ENCODE data around the gene FMO2.

Gene FMO2

GRCh38 chr1:171159148-171159547, 26.0 kb upstream of the FMO2 start:
- Mint-ChIP-seq H3K36me3 (ENCODE audit: insufficient read depth) (no peaks in the 10 kb centered on the region), H3K27ac (no peak overlapping the region), H3K4me3 (no peak overlapping the region), H3K9me3 (no peaks in the 10 kb centered on the region), H3K27me3 (peaks cover 9 to 17% of the 10 kb centered on the region in 2 donors), H3K4me1 (ENCODE audit: low read depth in 2 of 2) (no peaks in the 10 kb centered on the region)
- no peak for ATAC-seq (replicated peaks)
- no peak for DNase-seq

DNA sequence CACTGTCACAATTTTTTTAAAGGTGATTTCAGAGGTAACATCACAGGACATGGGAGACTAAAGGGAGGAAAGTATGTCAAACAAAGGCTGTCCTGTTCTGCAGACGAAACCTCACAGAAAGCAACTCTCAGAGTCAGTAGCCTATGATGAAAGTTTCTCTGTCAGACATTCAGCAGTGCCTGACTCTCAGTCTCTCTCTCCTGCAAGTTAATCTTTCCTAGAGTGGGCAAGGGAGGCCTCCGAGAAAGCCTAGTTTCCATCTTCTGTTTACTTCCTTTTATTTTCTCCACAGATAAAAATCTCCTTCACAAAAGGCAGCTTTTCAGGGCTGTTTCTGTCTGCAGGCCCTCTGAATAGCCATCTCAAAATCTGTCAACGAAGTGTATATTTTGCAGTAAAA, 24.9 kb upstream of the FMO2 start:
- no peaks in the 10 kb centered on the region for H3K36me3 Mint-ChIP-seq (ENCODE audit: insufficient read depth)
- H3K27me3 Mint-ChIP-seq = peaks cover 9 to 17% of the 10 kb centered on the region in 2 donors
- no peak overlapping the region for H3K27ac Mint-ChIP-seq
- no peak overlapping the region for H3K4me3 Mint-ChIP-seq
- H3K9me3 Mint-ChIP-seq = no peaks in the 10 kb centered on the region
- ATAC-seq (replicated peaks) (no peak), DNase-seq (no peak)
- H3K4me1 Mint-ChIP-seq (ENCODE audit: low read depth in 2 of 2) = no peaks in the 10 kb centered on the region

GRCh38 chr1:171160639-171161354, 24.3 kb upstream of the FMO2 start:
- no peaks in the 10 kb centered on the region for H3K36me3 Mint-ChIP-seq (ENCODE audit: insufficient read depth)
- ATAC-seq (replicated peaks) (no peak), DNase-seq (no peak)
- H3K9me3 Mint-ChIP-seq = no peaks in the 10 kb centered on the region
- no peak overlapping the region for H3K27ac Mint-ChIP-seq
- H3K4me1 Mint-ChIP-seq (ENCODE audit: low read depth in 2 of 2) = no peaks in the 10 kb centered on the region
- H3K27me3 Mint-ChIP-seq = peaks cover 9 to 17% of the 10 kb centered on the region in 2 donors
- no peak overlapping the region for H3K4me3 Mint-ChIP-seq

- Mint-ChIP-seq H3K4me3 (no peak overlapping the region), H3K27me3 (peaks cover 9 to 17% of the 10 kb centered on the region in 2 donors), H3K36me3 (ENCODE audit: insufficient read depth) (no peaks in the 10 kb centered on the region), H3K9me3 (no peaks in the 10 kb centered on the region), H3K4me1 (ENCODE audit: low read depth in 2 of 2) (no peaks in the 10 kb centered on the region), H3K27ac (no peak overlapping the region)
- no peak for DNase-seq
- ATAC-seq (replicated peaks) = no peak
These were observed 23.7 kb upstream of the FMO2 start for GRCh38 chr1:171161431-171161830.

DNA sequence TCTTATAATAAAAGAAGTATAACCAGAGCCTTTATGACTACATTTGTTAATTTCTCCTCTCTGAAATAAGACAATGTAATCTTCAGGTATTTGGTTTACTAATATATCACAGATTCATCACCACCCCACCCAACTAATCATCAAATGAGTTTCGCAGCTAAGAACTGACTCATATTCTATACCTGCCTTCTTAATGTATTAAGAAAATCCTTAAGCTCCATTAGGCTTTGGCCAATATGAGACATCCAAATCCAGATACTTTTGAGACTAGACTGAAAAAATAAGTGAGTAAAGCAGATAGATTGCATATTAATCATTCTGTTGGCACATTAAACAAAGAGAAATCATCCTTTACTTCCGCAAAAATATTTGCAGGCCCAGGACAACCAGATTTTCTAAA, 18.7 kb upstream of the FMO2 start:
- no peak for ATAC-seq (replicated peaks)
- H3K27ac Mint-ChIP-seq = no peak overlapping the region
- no peaks in the 10 kb centered on the region for H3K4me1 Mint-ChIP-seq (ENCODE audit: low read depth in 2 of 2)
- H3K9me3 Mint-ChIP-seq = no peaks in the 10 kb centered on the region
- H3K27me3 Mint-ChIP-seq = peaks cover 29 to 30% of the 10 kb centered on the region in 2 donors
- DNase-seq = no peak
- H3K36me3 Mint-ChIP-seq (ENCODE audit: insufficient read depth) = no peaks in the 10 kb centered on the region
- H3K4me3 Mint-ChIP-seq = no peak overlapping the region

DNA sequence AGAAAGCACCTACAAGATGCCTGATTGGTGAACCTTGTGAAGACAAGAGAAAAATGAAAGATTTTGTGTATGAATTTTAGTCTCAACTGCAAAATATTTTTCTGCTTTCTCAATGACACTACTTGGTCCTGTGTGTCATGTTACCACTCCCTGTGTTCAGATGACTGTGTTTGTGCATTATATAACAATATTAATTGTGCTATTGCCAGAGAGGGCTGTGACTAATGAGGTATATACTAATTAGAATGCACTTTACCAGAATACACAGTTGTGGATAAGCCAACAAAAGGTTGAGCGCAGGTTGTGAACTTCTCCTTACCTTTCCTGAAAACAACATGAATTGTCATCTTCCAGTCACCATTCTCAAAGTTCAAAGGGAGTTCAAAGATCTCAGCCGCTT, 17.3 kb upstream of the FMO2 start:
- no peak overlapping the region for H3K27ac Mint-ChIP-seq
- no peaks in the 10 kb centered on the region for H3K4me1 Mint-ChIP-seq (ENCODE audit: low read depth in 2 of 2)
- ATAC-seq (replicated peaks) (no peak), DNase-seq (no peak)
- H3K9me3 Mint-ChIP-seq = no peaks in the 10 kb centered on the region
- no peak overlapping the region for H3K4me3 Mint-ChIP-seq
- no peaks in the 10 kb centered on the region for H3K36me3 Mint-ChIP-seq (ENCODE audit: insufficient read depth)
- peaks cover 24 to 27% of the 10 kb centered on the region in 2 donors for H3K27me3 Mint-ChIP-seq

- H3K27me3 Mint-ChIP-seq = peaks cover 39 to 54% of the 10 kb centered on the region in 2 donors
- H3K4me3 Mint-ChIP-seq = no peak overlapping the region
- ATAC-seq (replicated peaks) = no peak
- H3K36me3 Mint-ChIP-seq (ENCODE audit: insufficient read depth) = no peaks in the 10 kb centered on the region
- no peak for DNase-seq
- H3K27ac Mint-ChIP-seq = no peak overlapping the region
- H3K4me1 Mint-ChIP-seq (ENCODE audit: low read depth in 2 of 2) = no peaks in the 10 kb centered on the region
- no peaks in the 10 kb centered on the region for H3K9me3 Mint-ChIP-seq
These were observed 12.6 kb upstream of the FMO2 start for GRCh38 chr1:171172471-171172870.

DNA sequence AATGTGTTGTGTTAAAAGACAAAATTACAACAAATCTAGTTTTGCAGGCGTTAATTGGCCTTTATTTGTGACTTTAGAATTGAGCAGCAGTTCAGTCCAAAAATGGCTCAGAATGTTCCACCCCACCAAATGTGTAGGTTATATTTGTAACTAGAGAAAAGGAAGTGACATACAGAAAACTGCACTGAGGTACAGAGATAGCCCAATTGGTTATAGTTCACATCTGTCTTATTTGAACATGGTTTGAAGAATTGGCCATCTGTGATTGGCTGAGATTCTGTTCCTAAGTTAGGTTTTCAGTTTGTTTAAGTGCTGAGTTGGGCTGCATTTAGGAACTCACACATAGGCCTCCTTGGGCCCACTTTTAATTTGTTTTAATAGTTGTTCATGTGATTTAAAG, 12.0 kb upstream of the FMO2 start:
- H3K27me3 Mint-ChIP-seq = peaks cover 42 to 56% of the 10 kb centered on the region in 2 donors
- ATAC-seq (replicated peaks) (no peak), DNase-seq (no peak)
- H3K36me3 Mint-ChIP-seq (ENCODE audit: insufficient read depth) = no peaks in the 10 kb centered on the region
- no peaks in the 10 kb centered on the region for H3K4me1 Mint-ChIP-seq (ENCODE audit: low read depth in 2 of 2)
- H3K9me3 Mint-ChIP-seq = no peaks in the 10 kb centered on the region
- H3K27ac Mint-ChIP-seq = no peak overlapping the region
- H3K4me3 Mint-ChIP-seq = no peak overlapping the region

GRCh38 chr1:171174560-171175294, 10.4 kb upstream of the FMO2 start:
- H3K27ac Mint-ChIP-seq = no peak overlapping the region
- no peaks in the 10 kb centered on the region for H3K36me3 Mint-ChIP-seq (ENCODE audit: insufficient read depth)
- H3K9me3 Mint-ChIP-seq = no peaks in the 10 kb centered on the region
- no peaks in the 10 kb centered on the region for H3K4me1 Mint-ChIP-seq (ENCODE audit: low read depth in 2 of 2)
- ATAC-seq (replicated peaks) (no peak), DNase-seq (no peak)
- H3K27me3 Mint-ChIP-seq = peaks cover 32 to 39% of the 10 kb centered on the region in 2 donors
- H3K4me3 Mint-ChIP-seq = no peak overlapping the region

DNA sequence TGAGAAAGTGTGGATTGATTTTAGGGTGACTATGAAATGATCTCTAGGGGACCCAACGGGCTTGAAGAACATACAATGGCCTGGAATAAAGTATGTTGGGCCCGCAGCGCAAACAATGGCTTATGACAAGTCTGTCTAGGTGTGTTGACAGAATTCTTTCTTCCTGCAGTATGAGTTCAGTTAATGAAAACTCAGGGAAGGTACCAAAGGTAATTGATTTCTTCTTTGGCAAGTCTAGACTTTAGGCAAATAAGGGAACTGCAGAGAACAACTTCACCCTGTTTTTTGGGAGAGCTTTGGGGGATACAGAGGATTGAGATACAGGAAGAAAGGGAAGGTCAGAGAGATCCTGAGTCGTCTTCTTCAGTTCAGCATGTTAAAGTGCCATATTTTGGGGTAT, 7.8 kb upstream of the FMO2 start:
- H3K4me1 Mint-ChIP-seq (ENCODE audit: low read depth in 2 of 2) = no peaks in the 10 kb centered on the region
- ATAC-seq (replicated peaks) (no peak), DNase-seq (no peak)
- no peaks in the 10 kb centered on the region for H3K36me3 Mint-ChIP-seq (ENCODE audit: insufficient read depth)
- no peaks in the 10 kb centered on the region for H3K9me3 Mint-ChIP-seq
- no peak overlapping the region for H3K4me3 Mint-ChIP-seq
- peaks cover 17 to 28% of the 10 kb centered on the region in 2 donors for H3K27me3 Mint-ChIP-seq
- H3K27ac Mint-ChIP-seq = no peak overlapping the region

DNA sequence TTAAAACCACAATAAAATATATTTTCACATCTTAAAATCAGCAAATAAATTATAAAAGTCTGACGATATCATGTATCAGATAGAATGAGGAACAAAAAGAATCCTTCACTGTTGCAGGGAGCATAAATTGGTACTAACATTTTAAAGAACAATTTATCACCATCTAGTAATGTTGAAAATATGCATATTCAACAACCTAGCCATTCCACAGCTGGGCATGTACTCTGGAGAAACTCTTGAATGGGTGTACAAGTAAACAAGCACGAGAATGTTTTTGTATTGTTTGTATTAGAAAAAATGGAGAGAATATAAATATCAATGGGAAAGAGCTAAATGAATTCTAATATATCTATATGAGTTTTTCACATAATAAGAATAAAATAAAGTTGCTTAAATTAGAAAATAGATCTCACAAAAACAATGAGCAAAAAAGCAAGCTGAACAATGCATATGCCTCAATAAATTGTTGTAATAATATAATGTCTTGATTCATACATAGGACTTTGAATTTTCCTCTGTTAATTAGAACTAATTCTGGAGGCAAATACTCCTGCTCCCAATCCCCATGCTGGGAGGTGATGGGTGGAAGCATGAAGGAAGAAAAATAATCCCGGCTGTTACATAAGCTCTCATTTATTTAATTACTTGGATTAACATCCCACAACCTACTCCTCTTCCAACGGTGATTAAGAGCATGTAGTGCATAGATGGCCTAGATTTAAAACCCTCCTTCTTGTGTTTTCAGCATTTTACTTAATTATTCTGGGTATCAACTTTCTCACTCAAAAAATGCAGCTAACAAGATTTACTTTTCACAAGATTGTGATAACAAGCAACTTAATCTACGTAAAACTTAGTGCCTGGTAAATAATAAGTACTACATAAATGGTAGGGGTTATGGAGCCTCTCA, 5.5 kb upstream of the FMO2 start:
- ATAC-seq (replicated peaks) (no peak), DNase-seq (no peak)
- H3K36me3 Mint-ChIP-seq (ENCODE audit: insufficient read depth) = no peaks in the 10 kb centered on the region
- H3K4me3 Mint-ChIP-seq = no peak overlapping the region
- H3K4me1 Mint-ChIP-seq (ENCODE audit: low read depth in 2 of 2) = no peaks in the 10 kb centered on the region
- no peak overlapping the region for H3K27ac Mint-ChIP-seq
- peaks cover 17 to 23% of the 10 kb centered on the region in 2 donors for H3K27me3 Mint-ChIP-seq
- no peaks in the 10 kb centered on the region for H3K9me3 Mint-ChIP-seq

GRCh38 chr1:171180670-171181069, 4.4 kb upstream of the FMO2 start:
- Mint-ChIP-seq H3K36me3 (ENCODE audit: insufficient read depth) (no peaks in the 10 kb centered on the region), H3K27me3 (peaks cover 23 to 27% of the 10 kb centered on the region in 2 donors), H3K4me3 (no peak overlapping the region), H3K9me3 (no peaks in the 10 kb centered on the region), H3K4me1 (ENCODE audit: low read depth in 2 of 2) (no peaks in the 10 kb centered on the region), H3K27ac (no peak overlapping the region)
- ATAC-seq (replicated peaks) = no peak
- DNase-seq = no peak

GRCh38 chr1:171188388-171189266, 3.5 kb downstream of the FMO2 start:
- peaks cover 21 to 37% of the 10 kb centered on the region in 2 donors for H3K27me3 Mint-ChIP-seq
- H3K4me3 Mint-ChIP-seq = no peak overlapping the region
- no peaks in the 10 kb centered on the region for H3K36me3 Mint-ChIP-seq (ENCODE audit: insufficient read depth)
- ATAC-seq (replicated peaks) (peak; percentile 54), DNase-seq (peak; percentile 9 to 27 (median 12))
- H3K4me1 Mint-ChIP-seq (ENCODE audit: low read depth in 2 of 2) = no peaks in the 10 kb centered on the region
- no peaks in the 10 kb centered on the region for H3K9me3 Mint-ChIP-seq
- H3K27ac Mint-ChIP-seq = no peak overlapping the region
